Activated CD8-positive, alpha-beta memory T cell treated with anti-CD3 and anti-CD28 coated beads, Interleukin-2, amount 50 U/mL, for 24 hours (primary cell): Measurements from ENCODE around the gene SPECC1L.

Source experiments
- DNase-seq: peaks from one replicate; pipeline ENCODE4 v3.0.0-alpha.2; 2020; ENCODE audit errors: extremely low read depth

The SPECC1L gene

GRCh38 chr22:24322522-24322921 lies 51.9 kb downstream of the SPECC1L start:
- no peak for DNase-seq

GRCh38 chr22:24323233-24323632 lies 52.6 kb downstream of the SPECC1L start:
- DNase-seq = no peak

- DNase-seq = no peak
Observed at GRCh38 chr22:24323695-24324094, 53.1 kb downstream of the SPECC1L start.

- DNase-seq = no peak
Observed at GRCh38 chr22:24324137-24324536, 53.5 kb downstream of the SPECC1L start.

- no peak for DNase-seq
Observed at GRCh38 chr22:24325105-24325757, 54.6 kb downstream of the SPECC1L start.

GRCh38 chr22:24326266-24326665 lies 55.6 kb downstream of the SPECC1L start:
- DNase-seq = no peak

GRCh38 chr22:24327832-24328231 lies 57.2 kb downstream of the SPECC1L start:
- no peak for DNase-seq

- no peak for DNase-seq
Observed at GRCh38 chr22:24329453-24329852, 58.8 kb downstream of the SPECC1L start.

- no peak for DNase-seq
Observed at GRCh38 chr22:24330636-24331035, 60.0 kb downstream of the SPECC1L start.

GRCh38 chr22:24331468-24332440 lies 61.1 kb downstream of the SPECC1L start:
- no peak for DNase-seq

- DNase-seq = no peak
Observed at GRCh38 chr22:24333301-24333700, 62.7 kb downstream of the SPECC1L start.

- no peak for DNase-seq
Observed at GRCh38 chr22:24335496-24335895, 64.9 kb downstream of the SPECC1L start.

- DNase-seq = no peak
Observed at GRCh38 chr22:24337894-24338645, 67.4 kb downstream of the SPECC1L start.

- DNase-seq = no peak
Observed at GRCh38 chr22:24338726-24339451, 68.3 kb downstream of the SPECC1L start.

- DNase-seq = no peak
Observed at GRCh38 chr22:24339452-24339747, 68.8 kb downstream of the SPECC1L start.

GRCh38 chr22:24341627-24342026 lies 71.0 kb downstream of the SPECC1L start:
- DNase-seq = no peak

- DNase-seq = no peak
Observed at GRCh38 chr22:24350627-24351026, 80.0 kb downstream of the SPECC1L start.

GRCh38 chr22:24353121-24353520 lies 82.5 kb downstream of the SPECC1L start:
- no peak for DNase-seq

- no peak for DNase-seq
Observed at GRCh38 chr22:24355574-24355973, 84.9 kb downstream of the SPECC1L start.

GRCh38 chr22:24357547-24357946 lies 86.9 kb downstream of the SPECC1L start:
- DNase-seq = no peak

- no peak for DNase-seq
Observed at GRCh38 chr22:24358105-24358836, 87.6 kb downstream of the SPECC1L start.
